Prostate gland (tissue), 2 donors: Measurements from ENCODE around the gene PSMD11. TPM values are rescaled to one million over a fixed set of nuclear protein-coding genes. Genes with fewer than 3 reads are reported as not detected.

Source experiments
- DNase-seq: peaks from one replicate; pipeline ENCODE4 v3.0.0-alpha.2; 2019; ENCODE audit warnings: low spot score
- H3K27ac ChIP-seq, 2 donors: fragments of 200-600 bp; sonication (generic); 2 replicates each; pipeline ENCODE4 v1.5.1; 2017 to 2019
- H3K27me3 ChIP-seq: fragments of 200-600 bp; sonication (generic); replicated peaks from 2 replicates; pipeline ENCODE4 v1.5.1; 2019; ENCODE audit not compliant: insufficient read depth
- H3K36me3 ChIP-seq, 2 donors: fragments of 200-600 bp; sonication (generic); 1 replicate in 1 of 2; 2 replicates in 1 of 2; pipeline versions ENCODE4 v1.5.1 to v1.8.1; 2017 to 2019
- H3K4me1 ChIP-seq: fragments of 200-600 bp; sonication (generic); replicated peaks from 2 replicates; pipeline ENCODE4 v1.5.1; 2019
- H3K4me3 ChIP-seq, 2 donors: fragments of 200-600 bp; sonication (generic); 2 replicates each; pipeline ENCODE4 v1.5.1; 2017 to 2019
- H3K9me3 ChIP-seq: fragments of 200-600 bp; sonication (generic); 2 replicates; pipeline ENCODE4 v1.5.1; 2017
- CTCF ChIP-seq, 4 experiments: fragments of 200-600 bp in 2 of 4; fragments of 450-650 bp in 2 of 4; sonication (generic) in 2 of 4; IDR thresholded peaks; 1 replicate in 3 of 4; 2 replicates in 1 of 4; pipeline ENCODE4 v1.5.1; 2016 to 2019; ENCODE audit warnings: antibody characterized with exemption in 4 of 4, mild to moderate bottlenecking in 2 of 4, moderate library complexity in 2 of 4
- POLR2A ChIP-seq: fragments of 450-650 bp; IDR thresholded peaks from one replicate; pipeline ENCODE4 v1.6.1; 2016; ENCODE audit warnings: antibody characterized with exemption, mild to moderate bottlenecking
- POLR2AphosphoS5 ChIP-seq: sonication (generic); formaldehyde crosslinking; IDR thresholded peaks from one replicate; pipeline ENCODE4 v1.6.1; 2017; ENCODE audit warnings: antibody characterized with exemption
- WGBS: methylation state at CpG from one replicate; pipeline ENCODE4 v1.1.5; 2018; 5-methylcytosine and 5-hydroxymethylcytosine counted together
- intact Hi-C: fragments of 100-400 bp; cut with DNase I; formaldehyde crosslinking; loops from one replicate; pipeline ENCODE4 v1.14.2; 2022
- total RNA-seq, 2 donors: library from RNA; depleted of rRNA; stranded (reverse); fragments of >200 nt; gene quantifications; one replicate each; pipeline ENCODE4 v1.1.0, GENCODE V29; 2016

Gene PSMD11
- total RNA-seq, 2 donors from 2014 or later, result 47.4 to 53.3 TPM

GRCh38 chr17:32488177-32488542 lies 43.9 kb downstream of the PSMD11 start:
- Histone ChIP-seq H3K27ac (no peak overlapping the region), H3K36me3 (no peaks in the 10 kb centered on the region), H3K27me3 (no peaks in the 10 kb centered on the region), H3K4me3 (no peak overlapping the region), H3K4me1 (no peaks in the 10 kb centered on the region), H3K9me3 (no peaks in the 10 kb centered on the region)
- TF ChIP-seq POLR2A, result no peak
- TF ChIP-seq POLR2AphosphoS5, result no peak
- no peak for TF ChIP-seq CTCF (IDR thresholded peaks at IDR 0.05)
- intact Hi-C loops, result loop anchor here (5.0 kb wide), 2 partner anchors 269 to 389 kb away; partner anchors contain the start of gene MYO1D
- DNase-seq, result no peak
- WGBS, result 83% methylated on average over 16 of the region's 16 CpGs

- H3K4me3 ChIP-seq, result no peak overlapping the region
- H3K27ac ChIP-seq, result no peak overlapping the region
- TF ChIP-seq CTCF (IDR thresholded peaks at IDR 0.05) (no peak), POLR2AphosphoS5 (no peak), POLR2A (no peak)
- no peaks in the 10 kb centered on the region for H3K36me3 ChIP-seq
- H3K4me1 ChIP-seq, result no peaks in the 10 kb centered on the region
- H3K9me3 ChIP-seq, result no peaks in the 10 kb centered on the region
- 98% methylated on average over 11 of the region's 13 CpGs for WGBS
- intact Hi-C loops, result loop anchor here (5.0 kb wide), 2 partner anchors 269 to 389 kb away; partner anchors contain the start of gene MYO1D
- no peak for DNase-seq
- H3K27me3 ChIP-seq, result no peaks in the 10 kb centered on the region
Observed at GRCh38 chr17:32488604-32489180, 44.4 kb downstream of the PSMD11 start.

GRCh38 chr17:32489320-32490100 lies 45.2 kb downstream of the PSMD11 start:
- TF ChIP-seq POLR2A (no peak), CTCF (IDR thresholded peaks at IDR 0.05) (no peak), POLR2AphosphoS5 (no peak)
- no peaks in the 10 kb centered on the region for H3K9me3 ChIP-seq
- intact Hi-C loops, result loop anchor here (5.0 kb wide), 2 partner anchors 268 to 388 kb away; partner anchors contain the start of gene MYO1D
- no peaks in the 10 kb centered on the region for H3K36me3 ChIP-seq
- no peak overlapping the region for H3K4me3 ChIP-seq
- DNase-seq, result no peak
- WGBS, result 91% methylated on average over 10 of the region's 10 CpGs
- H3K27me3 ChIP-seq, result no peaks in the 10 kb centered on the region
- H3K27ac ChIP-seq, result no peak overlapping the region
- H3K4me1 ChIP-seq, result no peaks in the 10 kb centered on the region

GRCh38 chr17:32490101-32490482 lies 45.8 kb downstream of the PSMD11 start:
- Histone ChIP-seq H3K27me3 (no peaks in the 10 kb centered on the region), H3K4me3 (no peak overlapping the region), H3K4me1 (no peaks in the 10 kb centered on the region), H3K27ac (no peak overlapping the region), H3K36me3 (no peaks in the 10 kb centered on the region), H3K9me3 (no peaks in the 10 kb centered on the region)
- 61% methylated on average over 16 of the region's 16 CpGs for WGBS
- no peak for DNase-seq
- intact Hi-C loops, result no loop called here
- no peak for TF ChIP-seq POLR2AphosphoS5
- no peak for TF ChIP-seq CTCF (IDR thresholded peaks at IDR 0.05)
- TF ChIP-seq POLR2A, result no peak
